Vagina (tissue), 2 donors: Measurements from ENCODE around the gene NPDC1.

Source experiments
- CTCF ChIP-seq, 3 experiments: fragments of 450-650 bp in 2 of 3; fragments of 200-600 bp in 1 of 3; sonication (generic) in 1 of 3; IDR thresholded peaks; one replicate each; pipeline ENCODE4 v1.5.1; 2017 to 2019; ENCODE audit warnings: antibody characterized with exemption in 3 of 3, mild to moderate bottlenecking in 2 of 3, moderate library complexity in 2 of 3
- POLR2A ChIP-seq, 2 donors: fragments of 450-650 bp; IDR thresholded peaks; one replicate each; pipeline ENCODE4 v1.6.1; 2017; ENCODE audit warnings: antibody characterized with exemption in 2 of 2, mild to moderate bottlenecking in 2 of 2, moderate library complexity in 2 of 2

- TF ChIP-seq POLR2A (IDR thresholded peaks at IDR 0.05) (no peak), CTCF (IDR thresholded peaks at IDR 0.05) (no peak)
These were observed 12.7 kb upstream of the NPDC1 start for GRCh38 chr9:137058521-137059234.
